Measurements from ENCODE around the gene C16orf74. TPM values are rescaled to one million over a fixed set of nuclear protein-coding genes. Genes with fewer than 3 reads are reported as not detected.

C16orf74 gene
- total RNA-seq, 4 donors from 2014 or later: 1.3 TPM; not detected in 3

- DNase-seq (no peak), ATAC-seq (no peak)
- Histone ChIP-seq H3K27me3 (peaks cover 11 to 23% (median 11%) of the 10 kb centered on the region in 3 donors), H3K9me3 (no peaks in the 10 kb centered on the region), H3K27ac (no peak overlapping the region), H3K36me3 (no peaks in the 10 kb centered on the region), H3K4me1 (peaks cover 6 to 7% of the 10 kb centered on the region in 2 donors), H3K4me3 (no peak overlapping the region)
- in situ Hi-C loops (cut with MboI; ENCODE audit: low sequenced_read_pairs in 4 of 4): no loop called here
- TF ChIP-seq POLR2A (IDR thresholded peaks at IDR 0.05) (no peak), CTCF (IDR thresholded peaks at IDR 0.05 in 4 of 5, conservative IDR thresholded peaks at IDR 0.05 in 1 of 5) (no peak)
- intact Hi-C loops (cut with DNase I; ENCODE audit: low total_unique reads): no loop called here
Observed at GRCh38 chr16:85751698-85752501, 1.0 kb upstream of the C16orf74 start.

- H3K4me3 ChIP-seq: peak overlapping the region; percentile 37 to 55 (median 48)
- peaks cover 11 to 23% (median 11%) of the 10 kb centered on the region in 3 donors for H3K27me3 ChIP-seq
- DNase-seq (no peak), ATAC-seq (peak in 1 of 2 donors; percentile 5)
- no peaks in the 10 kb centered on the region for H3K36me3 ChIP-seq
- TF ChIP-seq CTCF (IDR thresholded peaks at IDR 0.05 in 4 of 5, conservative IDR thresholded peaks at IDR 0.05 in 1 of 5) (no peak), POLR2A (IDR thresholded peaks at IDR 0.05) (no peak)
- peaks cover 6 to 7% of the 10 kb centered on the region in 2 donors for H3K4me1 ChIP-seq
- in situ Hi-C loops (cut with MboI; ENCODE audit: low sequenced_read_pairs in 4 of 4) (no loop called here), intact Hi-C loops (cut with DNase I; ENCODE audit: low total_unique reads) (no loop called here)
- no peaks in the 10 kb centered on the region for H3K9me3 ChIP-seq
- H3K27ac ChIP-seq: no peak overlapping the region
Observed at GRCh38 chr16:85750146-85750826, 610 bp downstream of the C16orf74 start.

GRCh38 chr16:85749771-85750145 is 1.1 kb downstream of the C16orf74 start:
- no peak for ATAC-seq
- H3K27me3 ChIP-seq: peaks cover 11 to 23% (median 11%) of the 10 kb centered on the region in 3 donors

GRCh38 chr16:85746460-85747215 is 4.3 kb downstream of the C16orf74 start:
- Histone ChIP-seq H3K4me1 (peaks cover 6 to 7% of the 10 kb centered on the region in 2 donors), H3K9me3 (no peaks in the 10 kb centered on the region), H3K36me3 (no peaks in the 10 kb centered on the region), H3K27me3 (peaks cover 11 to 23% (median 11%) of the 10 kb centered on the region in 3 donors), H3K4me3 (no peak overlapping the region), H3K27ac (no peak overlapping the region)
- DNase-seq (no peak), ATAC-seq (no peak)
- in situ Hi-C loops (cut with MboI; ENCODE audit: low sequenced_read_pairs in 4 of 4) (no loop called here), intact Hi-C loops (cut with DNase I; ENCODE audit: low total_unique reads) (no loop called here)
- TF ChIP-seq POLR2A (IDR thresholded peaks at IDR 0.05) (no peak), CTCF (IDR thresholded peaks at IDR 0.05 in 4 of 5, conservative IDR thresholded peaks at IDR 0.05 in 1 of 5) (no peak)

More at GRCh38 chr16:85749771-85750145, 1.1 kb downstream of the C16orf74 start:
- DNase-seq: no peak
- H3K4me1 ChIP-seq: peaks cover 6 to 7% of the 10 kb centered on the region in 2 donors
- intact Hi-C loops (cut with DNase I; ENCODE audit: low total_unique reads) (no loop called here), in situ Hi-C loops (cut with MboI; ENCODE audit: low sequenced_read_pairs in 4 of 4) (no loop called here)
- H3K4me3 ChIP-seq: peak overlapping the region in 2 of 4 donors; percentile 37 to 55
- no peaks in the 10 kb centered on the region for H3K36me3 ChIP-seq
- TF ChIP-seq CTCF (IDR thresholded peaks at IDR 0.05 in 4 of 5, conservative IDR thresholded peaks at IDR 0.05 in 1 of 5): no peak
- no peak for TF ChIP-seq POLR2A (IDR thresholded peaks at IDR 0.05)
- no peak overlapping the region for H3K27ac ChIP-seq
- no peaks in the 10 kb centered on the region for H3K9me3 ChIP-seq

All from gastrocnemius medialis (tissue), 4 donors.